Upper lobe of right lung (tissue), 1 donor: ENCODE results near the gene PRRG1. TPM values are rescaled to one million over a fixed set of nuclear protein-coding genes. Genes with fewer than 3 reads are reported as not detected.

Experiments
- ATAC-seq: fragments of 200-7000 bp; cut with Tn5 transposase; one replicate; pipeline ENCODE4 v1.9.1; 2020; ENCODE audit warnings: mild to moderate bottlenecking, moderate library complexity
- DNase-seq: peaks from one replicate; pipeline ENCODE4 v3.0.0-alpha.2; 2020
- H3K27ac ChIP-seq: fragments of 200-600 bp; one replicate; pipeline ENCODE4 v1.8.0; 2022
- H3K27me3 ChIP-seq: fragments of 200-600 bp; one replicate; pipeline ENCODE4 v1.8.0; 2022; ENCODE audit warnings: mild to moderate bottlenecking
- H3K36me3 ChIP-seq: fragments of 200-600 bp; one replicate; pipeline ENCODE4 v1.8.0; 2022
- H3K4me1 ChIP-seq: fragments of 200-600 bp; one replicate; pipeline ENCODE4 v1.8.0; 2022
- H3K4me3 ChIP-seq: fragments of 200-600 bp; one replicate; pipeline ENCODE4 v1.8.0; 2022; ENCODE audit warnings: mild to moderate bottlenecking
- H3K9me3 ChIP-seq: fragments of 200-600 bp; one replicate; pipeline ENCODE4 v1.8.0; 2022
- intact Hi-C: fragments of 100-400 bp; cut with DNase I; formaldehyde crosslinking; loops from one replicate; pipeline ENCODE4 v1.11.0; 2022
- total RNA-seq: library from RNA; stranded (reverse); fragmentation: NEBNext Ultra II Directional; extraction: Animal tissue kit (Norgen Biotek cat#: 25700); gene quantifications from one replicate; pipeline ENCODE4 v1.2.1, GENCODE V29; 2021
- TF ChIP-seq, protein P1 (sequence below): fragments of 200-600 bp; IDR thresholded peaks from one replicate; pipeline ENCODE4 v1.8.0; 2022; ENCODE audit warnings: antibody characterized with exemption
- donor health status: DM: no; HTN: yes; CAD: no; lungs with severe emphysema.

Gene PRRG1
- total RNA-seq, 1 donor from 2014 or later, result 16.3 TPM

GRCh38 chrX:37504991-37505390 is 155.8 kb downstream of the PRRG1 start:
- no peak for DNase-seq

More at GRCh38 chrX:37504991-37505390, 155.8 kb downstream of the PRRG1 start:
- Histone ChIP-seq H3K4me3 (no peak overlapping the region), H3K27me3 (no peaks in the 10 kb centered on the region), H3K27ac (no peak overlapping the region), H3K9me3 (no peaks in the 10 kb centered on the region), H3K36me3 (no peaks in the 10 kb centered on the region), H3K4me1 (no peaks in the 10 kb centered on the region)
- TF ChIP-seq, protein P1, sequence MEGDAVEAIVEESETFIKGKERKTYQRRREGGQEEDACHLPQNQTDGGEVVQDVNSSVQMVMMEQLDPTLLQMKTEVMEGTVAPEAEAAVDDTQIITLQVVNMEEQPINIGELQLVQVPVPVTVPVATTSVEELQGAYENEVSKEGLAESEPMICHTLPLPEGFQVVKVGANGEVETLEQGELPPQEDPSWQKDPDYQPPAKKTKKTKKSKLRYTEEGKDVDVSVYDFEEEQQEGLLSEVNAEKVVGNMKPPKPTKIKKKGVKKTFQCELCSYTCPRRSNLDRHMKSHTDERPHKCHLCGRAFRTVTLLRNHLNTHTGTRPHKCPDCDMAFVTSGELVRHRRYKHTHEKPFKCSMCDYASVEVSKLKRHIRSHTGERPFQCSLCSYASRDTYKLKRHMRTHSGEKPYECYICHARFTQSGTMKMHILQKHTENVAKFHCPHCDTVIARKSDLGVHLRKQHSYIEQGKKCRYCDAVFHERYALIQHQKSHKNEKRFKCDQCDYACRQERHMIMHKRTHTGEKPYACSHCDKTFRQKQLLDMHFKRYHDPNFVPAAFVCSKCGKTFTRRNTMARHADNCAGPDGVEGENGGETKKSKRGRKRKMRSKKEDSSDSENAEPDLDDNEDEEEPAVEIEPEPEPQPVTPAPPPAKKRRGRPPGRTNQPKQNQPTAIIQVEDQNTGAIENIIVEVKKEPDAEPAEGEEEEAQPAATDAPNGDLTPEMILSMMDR, result no peak
- intact Hi-C loops, result no loop called here
- ATAC-seq, result no peak

Other genes starting within 250 kb of the PRRG1 start
- 1.4 TPM for gene LANCL3, start 222.3 kb downstream of the PRRG1 start, total RNA-seq